GM21786 (cell line): ENCODE results near the gene RIPOR3.
"Not testable (repeated sequence)": the region's sequence is repeated elsewhere in the genome, so short reads cannot be mapped to it uniquely, and the experiment has no call there.

Experiments
- ATAC-seq: cut with Tn5 transposase; IDR thresholded peaks from one replicate; pipeline ENCODE4 v1.9.1; 2021; ENCODE audit not compliant: unreplicated experiment

Gene RIPOR3

GRCh38 chr20:50680105-50680960 is 11.0 kb downstream of the RIPOR3 start:
- ATAC-seq: no peak

GRCh38 chr20:50679753-50680104 is 11.6 kb downstream of the RIPOR3 start:
- no peak for ATAC-seq

GRCh38 chr20:50678169-50678898 is 13.0 kb downstream of the RIPOR3 start:
- ATAC-seq: no peak

- ATAC-seq: no peak
These were observed 14.5 kb downstream of the RIPOR3 start for GRCh38 chr20:50676858-50677257.

- ATAC-seq: not testable (repeated sequence)
These were observed 15.0 kb downstream of the RIPOR3 start for GRCh38 chr20:50676377-50676731.

- no peak for ATAC-seq
These were observed 15.5 kb downstream of the RIPOR3 start for GRCh38 chr20:50675671-50676376.

- no peak for ATAC-seq
These were observed 17.1 kb downstream of the RIPOR3 start for GRCh38 chr20:50674138-50674825.

- ATAC-seq: no peak
These were observed 17.7 kb downstream of the RIPOR3 start for GRCh38 chr20:50673466-50674137.

GRCh38 chr20:50673146-50673465 is 18.2 kb downstream of the RIPOR3 start:
- ATAC-seq: no peak

- ATAC-seq: no peak
These were observed 18.8 kb downstream of the RIPOR3 start for GRCh38 chr20:50672400-50673145.

- ATAC-seq: no peak
These were observed 19.7 kb downstream of the RIPOR3 start for GRCh38 chr20:50671626-50672025.

GRCh38 chr20:50671010-50671409 is 20.3 kb downstream of the RIPOR3 start:
- ATAC-seq: not testable (repeated sequence)

GRCh38 chr20:50670126-50670862 is 21.0 kb downstream of the RIPOR3 start:
- ATAC-seq: no peak

- ATAC-seq: no peak
These were observed 22.5 kb downstream of the RIPOR3 start for GRCh38 chr20:50668798-50669197.

GRCh38 chr20:50668326-50668725 is 23.0 kb downstream of the RIPOR3 start:
- no peak for ATAC-seq

- ATAC-seq: no peak
These were observed 24.5 kb downstream of the RIPOR3 start for GRCh38 chr20:50666709-50667298.

GRCh38 chr20:50664254-50664653 is 27.1 kb downstream of the RIPOR3 start:
- ATAC-seq: no peak

- no peak for ATAC-seq
These were observed 28.1 kb downstream of the RIPOR3 start for GRCh38 chr20:50663095-50663821.
